Measurements from ENCODE around the gene GCLC. TPM values are rescaled to one million over a fixed set of nuclear protein-coding genes. Genes with fewer than 3 reads are reported as not detected.

Gene GCLC
- polyA plus RNA-seq, 3 donors = 6.4 to 15.7 (median 10.1) TPM

DNA sequence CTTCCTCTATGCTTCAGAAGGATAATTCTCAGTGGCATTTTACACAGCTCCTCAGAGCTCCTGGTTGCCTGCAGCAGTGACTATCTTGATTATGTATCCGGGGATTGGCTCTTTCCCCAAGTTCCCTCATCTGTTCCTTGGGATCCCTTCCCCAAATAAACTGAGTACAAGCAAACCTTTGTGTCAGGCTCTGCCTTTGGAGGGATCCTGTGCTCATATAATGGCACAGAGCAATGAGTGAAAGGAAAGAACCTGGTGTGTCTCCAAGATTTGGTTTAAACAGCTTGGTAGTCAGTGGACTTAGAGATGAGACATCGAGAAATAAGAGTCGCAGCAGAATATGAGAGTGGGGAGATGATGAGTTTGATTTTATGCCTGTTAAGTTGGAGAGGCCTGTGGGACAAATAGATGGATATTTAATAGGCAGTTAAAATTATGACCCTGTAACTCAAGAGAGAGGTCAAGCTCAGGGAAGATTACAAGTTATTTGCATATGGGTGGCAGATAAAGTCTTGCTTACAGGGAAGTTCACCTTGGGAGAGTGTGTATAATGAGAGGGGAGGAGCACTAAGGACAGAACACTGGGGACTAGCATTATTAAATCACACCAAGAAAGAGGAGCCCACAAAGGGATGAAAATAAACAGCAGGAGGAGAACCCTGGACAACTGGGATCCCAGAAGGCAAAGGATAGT, 44.1 kb upstream of the GCLC start:
- Mint-ChIP-seq H3K27me3 (ENCODE audit: low read depth in 3 of 3) (peaks cover 0 to 4% (median 3%) of the 10 kb centered on the region in 3 donors), H3K4me1 (peaks cover 32% of the 10 kb centered on the region), H3K4me3 (no peak overlapping the region), H3K27ac (no peak overlapping the region), H3K36me3 (no peaks in the 10 kb centered on the region), H3K9me3 (peaks cover 0 to 2% (median 0%) of the 10 kb centered on the region in 7 donors)
- intact Hi-C loops (cut with micrococcal nuclease) = no loop called here
- Histone ChIP-seq H3K4me2 (replicated peaks; ENCODE audit: extremely low read depth, low read length, poor library complexity, severe bottlenecking) (no peak overlapping the region), H3K79me2 (ENCODE audit: insufficient read depth, low read length) (no peaks in the 10 kb centered on the region), H3K4me3 (replicated peaks in 1 of 3; ENCODE audit: low read depth in 2 of 3, low read length in 3 of 3) (no peak overlapping the region), H3K27me3 (ENCODE audit: control insufficient read depth in 2 of 2, insufficient read depth in 2 of 2, low read length in 2 of 2) (no peaks in the 10 kb centered on the region), H3K4me1 (ENCODE audit: control insufficient read depth in 1 of 2, insufficient read depth in 2 of 2, low read length in 2 of 2) (peaks cover 37 to 38% of the 10 kb centered on the region in 2 donors), H4K20me1 (ENCODE audit: insufficient read depth, low read length) (no peaks in the 10 kb centered on the region), H3K27ac (ENCODE audit: low read depth in 1 of 2, low read length in 2 of 2) (no peak overlapping the region), H3K9ac (ENCODE audit: insufficient read depth, low read length, poor library complexity, severe bottlenecking) (no peak overlapping the region), H3K36me3 (replicated peaks in 1 of 2; ENCODE audit: control insufficient read depth in 1 of 2, insufficient read depth in 2 of 2, low read length in 2 of 2) (no peaks in the 10 kb centered on the region), H3K9me3 (replicated peaks in 1 of 2; ENCODE audit: control insufficient read depth in 1 of 2, insufficient read depth in 1 of 2, low read length in 2 of 2) (no peaks in the 10 kb centered on the region), H2AFZ (ENCODE audit: insufficient read depth, low read depth, low read length, poor library complexity, severe bottlenecking) (no peak overlapping the region)
- DNase-seq = no peak
- TF ChIP-seq, protein P1, sequence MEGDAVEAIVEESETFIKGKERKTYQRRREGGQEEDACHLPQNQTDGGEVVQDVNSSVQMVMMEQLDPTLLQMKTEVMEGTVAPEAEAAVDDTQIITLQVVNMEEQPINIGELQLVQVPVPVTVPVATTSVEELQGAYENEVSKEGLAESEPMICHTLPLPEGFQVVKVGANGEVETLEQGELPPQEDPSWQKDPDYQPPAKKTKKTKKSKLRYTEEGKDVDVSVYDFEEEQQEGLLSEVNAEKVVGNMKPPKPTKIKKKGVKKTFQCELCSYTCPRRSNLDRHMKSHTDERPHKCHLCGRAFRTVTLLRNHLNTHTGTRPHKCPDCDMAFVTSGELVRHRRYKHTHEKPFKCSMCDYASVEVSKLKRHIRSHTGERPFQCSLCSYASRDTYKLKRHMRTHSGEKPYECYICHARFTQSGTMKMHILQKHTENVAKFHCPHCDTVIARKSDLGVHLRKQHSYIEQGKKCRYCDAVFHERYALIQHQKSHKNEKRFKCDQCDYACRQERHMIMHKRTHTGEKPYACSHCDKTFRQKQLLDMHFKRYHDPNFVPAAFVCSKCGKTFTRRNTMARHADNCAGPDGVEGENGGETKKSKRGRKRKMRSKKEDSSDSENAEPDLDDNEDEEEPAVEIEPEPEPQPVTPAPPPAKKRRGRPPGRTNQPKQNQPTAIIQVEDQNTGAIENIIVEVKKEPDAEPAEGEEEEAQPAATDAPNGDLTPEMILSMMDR (IDR thresholded peaks at IDR 0.05) = no peak
- 97% methylated on average over 3 of the region's 3 CpGs for WGBS (ENCODE audit: insufficient coverage)

DNA sequence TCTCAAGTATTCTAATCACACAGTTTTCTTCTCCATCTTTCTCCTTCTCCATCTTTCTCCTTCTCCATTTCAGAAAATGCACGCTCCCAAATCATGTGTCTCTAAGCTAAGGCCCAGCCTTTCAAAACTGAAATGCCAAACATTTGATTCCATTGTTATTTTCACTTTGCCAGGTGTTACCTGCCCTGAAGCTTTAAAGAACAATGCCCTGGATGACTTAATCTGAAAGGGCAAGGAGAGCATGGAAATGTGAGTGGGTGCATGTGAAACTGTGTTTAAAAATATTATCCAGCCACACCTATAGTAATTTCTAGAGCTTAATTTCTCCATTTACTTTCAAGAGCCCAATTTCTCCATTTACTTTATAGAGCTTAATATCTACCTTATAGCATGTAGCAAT, 42.4 kb upstream of the GCLC start:
- Mint-ChIP-seq H3K36me3 (no peaks in the 10 kb centered on the region), H3K4me3 (no peak overlapping the region), H3K4me1 (peaks cover 33% of the 10 kb centered on the region), H3K9me3 (peaks cover 0 to 5% (median 0%) of the 10 kb centered on the region in 7 donors), H3K27me3 (ENCODE audit: low read depth in 3 of 3) (peaks cover 0 to 4% (median 3%) of the 10 kb centered on the region in 3 donors), H3K27ac (no peak overlapping the region)
- Histone ChIP-seq H3K36me3 (replicated peaks in 1 of 2; ENCODE audit: control insufficient read depth in 1 of 2, insufficient read depth in 2 of 2, low read length in 2 of 2) (no peaks in the 10 kb centered on the region), H3K9me3 (replicated peaks in 1 of 2; ENCODE audit: control insufficient read depth in 1 of 2, insufficient read depth in 1 of 2, low read length in 2 of 2) (no peaks in the 10 kb centered on the region), H4K20me1 (ENCODE audit: insufficient read depth, low read length) (no peaks in the 10 kb centered on the region), H3K27me3 (ENCODE audit: control insufficient read depth in 2 of 2, insufficient read depth in 2 of 2, low read length in 2 of 2) (no peaks in the 10 kb centered on the region), H3K79me2 (ENCODE audit: insufficient read depth, low read length) (no peaks in the 10 kb centered on the region), H2AFZ (ENCODE audit: insufficient read depth, low read depth, low read length, poor library complexity, severe bottlenecking) (no peak overlapping the region), H3K4me3 (replicated peaks in 1 of 3; ENCODE audit: low read depth in 2 of 3, low read length in 3 of 3) (no peak overlapping the region), H3K27ac (ENCODE audit: low read depth in 1 of 2, low read length in 2 of 2) (no peak overlapping the region), H3K4me1 (ENCODE audit: control insufficient read depth in 1 of 2, insufficient read depth in 2 of 2, low read length in 2 of 2) (peaks cover 36 to 38% of the 10 kb centered on the region in 2 donors), H3K4me2 (replicated peaks; ENCODE audit: extremely low read depth, low read length, poor library complexity, severe bottlenecking) (no peak overlapping the region), H3K9ac (ENCODE audit: insufficient read depth, low read length, poor library complexity, severe bottlenecking) (no peak overlapping the region)
- intact Hi-C loops (cut with micrococcal nuclease) = no loop called here
- WGBS (ENCODE audit: insufficient coverage) = 100% methylated on average over 1 of the region's 1 CpG
- TF ChIP-seq, protein P1 (IDR thresholded peaks at IDR 0.05) = no peak
- DNase-seq = no peak
